Measurements from ENCODE around the gene JPH3.

Gene JPH3

GRCh38 chr16:87691686-87692079, 89.4 kb downstream of the JPH3 start:
- ATAC-seq: no peak
- Mint-ChIP-seq H3K9me3 (no peaks in the 10 kb centered on the region), H3K4me1 (peaks cover 5% of the 10 kb centered on the region), H3K27me3 (peaks cover 21% of the 10 kb centered on the region), H3K27ac (no peak overlapping the region), H3K36me3 (peaks cover 23% of the 10 kb centered on the region), H3K4me3 (no peak overlapping the region)

GRCh38 chr16:87692176-87692575, 89.9 kb downstream of the JPH3 start:
- Mint-ChIP-seq H3K27ac (no peak overlapping the region), H3K4me1 (peaks cover 5% of the 10 kb centered on the region), H3K9me3 (no peaks in the 10 kb centered on the region), H3K27me3 (peaks cover 16% of the 10 kb centered on the region), H3K36me3 (peaks cover 27% of the 10 kb centered on the region), H3K4me3 (no peak overlapping the region)
- no peak for ATAC-seq

DNA sequence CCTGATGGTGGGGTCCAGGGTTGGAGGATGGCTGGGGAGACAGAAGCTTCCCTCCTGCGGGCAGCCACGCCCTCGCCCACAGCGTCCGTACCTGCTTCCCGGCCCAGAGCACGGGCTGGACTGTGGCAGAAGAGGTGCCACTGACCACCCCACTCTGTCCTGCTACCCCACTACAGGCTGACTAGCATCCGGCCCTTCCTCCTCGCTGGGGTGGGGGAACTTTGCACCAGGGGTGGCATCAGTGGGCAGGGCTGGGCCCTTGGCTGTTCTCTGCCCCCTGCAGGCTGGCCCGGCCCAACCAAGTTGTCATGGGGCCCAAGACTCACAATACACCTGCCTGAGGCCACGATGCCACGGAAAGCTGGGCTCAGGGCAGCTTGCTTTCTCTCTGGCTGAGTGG, 90.4 kb downstream of the JPH3 start:
- no peak overlapping the region for H3K27ac Mint-ChIP-seq
- H3K27me3 Mint-ChIP-seq: peaks cover 10% of the 10 kb centered on the region
- H3K4me3 Mint-ChIP-seq: no peak overlapping the region
- no peak for ATAC-seq
- no peaks in the 10 kb centered on the region for H3K9me3 Mint-ChIP-seq
- peaks cover 10% of the 10 kb centered on the region for H3K4me1 Mint-ChIP-seq
- H3K36me3 Mint-ChIP-seq: peaks cover 33% of the 10 kb centered on the region

DNA sequence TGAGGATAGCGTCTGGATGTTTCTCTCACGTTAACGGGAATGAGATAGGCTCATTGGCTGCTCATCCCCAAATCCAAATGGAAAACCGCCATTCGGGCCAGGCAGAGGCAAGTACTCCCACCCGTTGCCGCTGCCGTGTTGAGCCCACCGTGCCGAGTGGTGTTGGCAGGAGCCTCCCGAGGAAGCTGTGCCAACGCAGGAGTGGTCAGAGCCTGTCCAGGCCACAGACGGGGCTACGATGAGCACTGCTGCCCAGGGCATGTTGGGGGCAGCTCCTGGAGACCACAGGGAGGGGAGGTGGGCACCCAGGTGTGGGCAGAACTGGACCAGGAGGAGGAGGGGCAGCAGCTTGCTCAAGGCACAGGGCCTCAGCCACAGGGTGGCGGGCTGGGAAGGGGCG, 91.5 kb downstream of the JPH3 start:
- Mint-ChIP-seq H3K27me3 (no peaks in the 10 kb centered on the region), H3K4me3 (no peak overlapping the region), H3K27ac (no peak overlapping the region), H3K9me3 (no peaks in the 10 kb centered on the region), H3K4me1 (peaks cover 21% of the 10 kb centered on the region), H3K36me3 (peaks cover 33% of the 10 kb centered on the region)
- no peak for ATAC-seq

- no peak for ATAC-seq
- peaks cover 34% of the 10 kb centered on the region for H3K36me3 Mint-ChIP-seq
- H3K9me3 Mint-ChIP-seq: no peaks in the 10 kb centered on the region
- H3K4me3 Mint-ChIP-seq: no peak overlapping the region
- peaks cover 28% of the 10 kb centered on the region for H3K4me1 Mint-ChIP-seq
- peak overlapping the region; percentile 75 for H3K27ac Mint-ChIP-seq
- no peaks in the 10 kb centered on the region for H3K27me3 Mint-ChIP-seq
Observed at GRCh38 chr16:87694441-87695125, 92.3 kb downstream of the JPH3 start.

DNA sequence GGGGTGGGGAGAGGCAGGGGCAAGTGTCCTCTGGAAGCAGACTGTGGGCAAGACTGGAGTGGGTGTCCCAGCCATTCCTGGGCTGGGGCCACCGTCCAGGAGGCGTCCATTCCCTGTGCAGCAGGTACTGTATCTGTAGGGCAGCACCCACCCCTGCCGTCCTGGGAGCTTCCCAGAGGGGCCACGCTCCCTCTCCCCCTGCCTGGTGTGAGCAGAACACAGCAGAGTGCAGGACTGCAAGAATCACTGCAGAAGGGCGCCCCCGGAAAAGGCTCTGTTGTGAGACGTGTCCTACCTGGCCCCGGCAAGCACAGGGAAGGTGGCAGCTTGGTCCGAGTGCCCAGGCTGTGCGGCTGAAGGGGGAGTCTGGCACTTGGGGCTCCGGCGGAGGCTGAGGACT, 93.2 kb downstream of the JPH3 start:
- Mint-ChIP-seq H3K27me3 (no peaks in the 10 kb centered on the region), H3K4me1 (peaks cover 38% of the 10 kb centered on the region), H3K9me3 (no peaks in the 10 kb centered on the region), H3K4me3 (no peak overlapping the region), H3K27ac (peak overlapping the region; percentile 75), H3K36me3 (peaks cover 42% of the 10 kb centered on the region)
- ATAC-seq: no peak

GRCh38 chr16:87696726-87697125, 94.4 kb downstream of the JPH3 start:
- Mint-ChIP-seq H3K27me3 (no peaks in the 10 kb centered on the region), H3K4me1 (peaks cover 50% of the 10 kb centered on the region), H3K4me3 (no peak overlapping the region), H3K27ac (no peak overlapping the region), H3K9me3 (no peaks in the 10 kb centered on the region), H3K36me3 (peaks cover 42% of the 10 kb centered on the region)
- no peak for ATAC-seq

DNA sequence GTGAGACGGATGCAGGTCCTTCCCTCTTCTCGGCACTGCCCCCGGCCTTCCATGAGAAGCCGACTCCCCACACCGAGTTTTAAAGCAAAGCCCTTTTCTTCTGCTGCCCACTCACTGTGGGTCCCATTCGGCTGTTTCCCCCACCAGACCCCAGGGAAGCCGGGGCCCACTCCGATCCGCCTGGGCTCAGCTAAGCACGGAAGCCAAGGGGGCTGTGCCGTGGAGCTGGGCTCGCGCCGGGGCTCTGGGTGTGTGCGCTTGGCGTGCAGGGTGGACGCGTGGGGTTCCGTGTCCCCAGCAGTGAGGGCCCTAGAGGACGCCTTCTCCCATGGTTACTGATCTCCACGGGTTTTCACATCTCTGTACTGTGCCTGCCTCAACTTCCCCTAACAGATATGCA, 94.9 kb downstream of the JPH3 start:
- Mint-ChIP-seq H3K4me3 (no peak overlapping the region), H3K4me1 (peaks cover 55% of the 10 kb centered on the region), H3K36me3 (peaks cover 42% of the 10 kb centered on the region), H3K27me3 (no peaks in the 10 kb centered on the region), H3K27ac (peak overlapping the region; percentile 86), H3K9me3 (no peaks in the 10 kb centered on the region)
- ATAC-seq: no peak

GRCh38 chr16:87697792-87698191, 95.5 kb downstream of the JPH3 start:
- Mint-ChIP-seq H3K9me3 (no peaks in the 10 kb centered on the region), H3K36me3 (peaks cover 44% of the 10 kb centered on the region), H3K4me1 (peaks cover 57% of the 10 kb centered on the region), H3K4me3 (peak overlapping the region; percentile 49), H3K27ac (peak overlapping the region; percentile 86), H3K27me3 (no peaks in the 10 kb centered on the region)
- ATAC-seq: no peak

GRCh38 chr16:87698241-87698640, 95.9 kb downstream of the JPH3 start:
- Mint-ChIP-seq H3K36me3 (peaks cover 48% of the 10 kb centered on the region), H3K27me3 (no peaks in the 10 kb centered on the region), H3K27ac (peak overlapping the region; percentile 86), H3K4me3 (peak overlapping the region; percentile 49), H3K9me3 (no peaks in the 10 kb centered on the region), H3K4me1 (peaks cover 60% of the 10 kb centered on the region)
- ATAC-seq: peak; percentile 48

DNA sequence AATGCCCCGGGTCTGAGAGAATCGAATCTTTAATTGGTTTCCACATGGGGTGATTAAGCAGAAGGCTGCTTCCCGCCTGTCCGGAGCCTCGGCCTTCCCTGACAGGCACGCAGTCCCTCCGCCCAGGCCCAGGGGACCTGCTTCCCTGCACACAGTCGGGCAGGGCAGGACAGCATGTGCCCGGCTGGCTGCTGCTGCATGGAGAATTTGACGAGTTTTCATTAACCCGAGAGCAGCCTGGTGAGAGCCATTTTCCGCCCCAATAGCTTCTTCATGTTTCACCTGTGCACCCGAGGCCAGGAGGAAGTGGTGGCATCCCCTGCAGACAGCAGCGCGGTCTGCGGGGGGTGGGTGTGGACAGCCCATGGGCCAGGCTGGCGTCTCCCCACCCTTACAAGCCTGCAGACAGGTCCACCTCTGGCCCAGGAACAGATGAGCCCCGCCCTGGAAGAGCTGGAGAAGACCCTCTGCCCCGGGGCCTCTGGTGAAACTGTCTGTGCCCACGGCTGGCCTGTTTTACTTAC, 96.4 kb downstream of the JPH3 start:
- Mint-ChIP-seq H3K9me3 (no peaks in the 10 kb centered on the region), H3K4me1 (peaks cover 65% of the 10 kb centered on the region), H3K27me3 (no peaks in the 10 kb centered on the region), H3K4me3 (peak overlapping the region; percentile 49), H3K36me3 (peaks cover 53% of the 10 kb centered on the region), H3K27ac (peak overlapping the region; percentile 86)
- ATAC-seq: peak; percentile 52

GRCh38 chr16:87700406-87701077, 98.2 kb downstream of the JPH3 start:
- Mint-ChIP-seq H3K36me3 (peaks cover 42% of the 10 kb centered on the region), H3K4me1 (peaks cover 69% of the 10 kb centered on the region), H3K9me3 (no peaks in the 10 kb centered on the region), H3K27ac (peak overlapping the region; percentile 86), H3K4me3 (peak overlapping the region; percentile 54), H3K27me3 (no peaks in the 10 kb centered on the region)
- no peak for ATAC-seq

DNA sequence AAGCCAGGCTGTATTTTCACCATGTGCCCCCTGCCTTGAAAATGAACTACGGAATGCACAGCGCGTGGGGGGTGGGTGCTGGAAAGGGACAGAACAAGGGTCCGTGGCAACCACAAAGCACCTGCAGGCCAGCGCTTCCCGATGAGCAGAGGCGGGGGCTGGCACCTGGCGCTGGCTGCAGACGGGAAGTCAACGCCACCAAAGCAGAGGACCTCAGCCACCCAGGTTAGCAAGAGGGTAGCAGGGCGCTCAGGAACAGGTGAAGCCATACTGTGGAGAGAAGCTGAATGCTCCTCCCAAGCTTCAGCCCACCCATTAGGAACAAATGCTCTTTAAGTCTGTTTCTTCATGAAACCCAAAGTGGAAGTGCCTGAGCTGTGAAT, 98.8 kb downstream of the JPH3 start:
- peak; percentile 24 for ATAC-seq
- no peaks in the 10 kb centered on the region for H3K27me3 Mint-ChIP-seq
- peak overlapping the region; percentile 86 for H3K27ac Mint-ChIP-seq
- peaks cover 36% of the 10 kb centered on the region for H3K36me3 Mint-ChIP-seq
- H3K4me1 Mint-ChIP-seq: peaks cover 69% of the 10 kb centered on the region
- no peaks in the 10 kb centered on the region for H3K9me3 Mint-ChIP-seq
- peak overlapping the region; percentile 65 for H3K4me3 Mint-ChIP-seq

DNA sequence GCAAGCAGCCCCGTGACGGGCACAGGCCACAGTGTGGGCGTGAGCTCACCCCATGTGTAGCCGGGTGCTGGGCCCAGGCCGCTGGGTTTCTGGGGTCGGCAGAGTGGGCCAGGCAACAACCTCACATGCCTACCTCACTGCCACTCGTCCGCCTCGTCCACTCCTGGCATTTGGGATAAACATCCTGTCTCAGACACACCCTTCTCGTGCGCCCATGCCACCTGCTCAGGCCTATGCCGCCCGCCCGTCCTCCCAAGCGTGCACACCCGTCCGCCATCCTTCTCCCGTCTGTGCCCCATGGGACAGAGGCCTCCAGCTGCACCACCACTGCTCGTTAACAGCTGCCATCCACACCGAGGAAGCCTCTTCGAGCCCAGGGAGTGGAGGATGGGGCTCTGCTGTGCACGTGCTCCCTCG, 99.2 kb downstream of the JPH3 start:
- H3K4me3 Mint-ChIP-seq: peak overlapping the region; percentile 65
- H3K9me3 Mint-ChIP-seq: no peaks in the 10 kb centered on the region
- peak; percentile 79 for ATAC-seq
- peaks cover 32% of the 10 kb centered on the region for H3K36me3 Mint-ChIP-seq
- peaks cover 69% of the 10 kb centered on the region for H3K4me1 Mint-ChIP-seq
- no peaks in the 10 kb centered on the region for H3K27me3 Mint-ChIP-seq
- peak overlapping the region; percentile 86 for H3K27ac Mint-ChIP-seq

GRCh38 chr16:87702325-87702811, 100.1 kb downstream of the JPH3 start:
- Mint-ChIP-seq H3K9me3 (no peaks in the 10 kb centered on the region), H3K4me3 (peak overlapping the region; percentile 65), H3K27ac (peak overlapping the region; percentile 86), H3K36me3 (peaks cover 32% of the 10 kb centered on the region), H3K27me3 (no peaks in the 10 kb centered on the region), H3K4me1 (peaks cover 67% of the 10 kb centered on the region)
- peak; percentile 82 for ATAC-seq

DNA sequence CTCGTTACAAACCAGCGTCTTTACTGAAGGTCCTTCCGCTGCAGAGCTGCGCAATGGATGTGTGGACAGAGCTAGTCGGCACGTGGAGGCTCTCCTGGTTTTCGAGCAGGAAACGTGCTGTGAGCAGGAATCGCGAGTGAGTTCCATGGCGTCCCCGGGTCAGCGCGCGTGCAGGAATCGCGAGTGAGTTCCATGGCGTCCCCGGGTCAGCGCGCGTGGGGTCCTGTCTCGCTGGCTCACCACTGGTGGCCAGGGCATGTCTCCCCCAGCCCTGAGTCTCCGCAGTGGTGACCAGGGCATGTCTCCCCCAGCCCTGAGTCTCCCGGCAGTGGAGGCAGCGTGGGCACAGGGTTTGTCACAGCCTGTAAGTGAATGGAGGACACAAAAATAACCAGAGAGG, 100.8 kb downstream of the JPH3 start:
- no peak for ATAC-seq
- peaks cover 60% of the 10 kb centered on the region for H3K4me1 Mint-ChIP-seq
- no peaks in the 10 kb centered on the region for H3K9me3 Mint-ChIP-seq
- H3K36me3 Mint-ChIP-seq: peaks cover 33% of the 10 kb centered on the region
- H3K27ac Mint-ChIP-seq: peak overlapping the region; percentile 86
- no peaks in the 10 kb centered on the region for H3K27me3 Mint-ChIP-seq
- H3K4me3 Mint-ChIP-seq: no peak overlapping the region

Data from stimulated activated memory B cell treated with anti-CD40 and anti-IgM and Interleukin-4, amounts not matched to agents 10 μg/mL and 1 μg/mL and 100 μg/mL, for 72 hours (primary cell).